GM12892 (cell line): ENCODE results near the gene TNRC18.
"Not testable (repeated sequence)": the region's sequence is repeated elsewhere in the genome, so short reads cannot be mapped to it uniquely, and the experiment has no call there.

Experiments
- DNase-seq: peaks from one replicate; pipeline ENCODE4 v3.0.0; 2011; ENCODE audit not compliant: insufficient read length
- FAIRE-seq: peaks from 2 replicates; lab custom pipeline; 2011; peaks lifted over from hg19 to GRCh38; lab: Jason Lieb, UNC
- POLR2A ChIP-seq: IDR thresholded peaks from 2 replicates; pipeline ENCODE4 v1.6.1; 2011; ENCODE audit warnings: low read depth, low read length, control low read depth
- POLR2AphosphoS5 ChIP-seq: IDR thresholded peaks from 2 replicates; pipeline ENCODE4 v1.6.1; 2011; ENCODE audit warnings: low read depth, low read length, control low read depth
- TAF1 ChIP-seq: IDR thresholded peaks from 2 replicates; pipeline ENCODE4 v1.6.1; 2011; ENCODE audit warnings: low read depth, mild to moderate bottlenecking, control low read depth, low read length, borderline replicate concordance

Gene TNRC18

GRCh38 chr7:5324961-5325360 lies 98.7 kb downstream of the TNRC18 start:
- FAIRE-seq, result no peak
- no peak for TF ChIP-seq POLR2AphosphoS5
- no peak for TF ChIP-seq POLR2A
- no peak for TF ChIP-seq TAF1

DNA sequence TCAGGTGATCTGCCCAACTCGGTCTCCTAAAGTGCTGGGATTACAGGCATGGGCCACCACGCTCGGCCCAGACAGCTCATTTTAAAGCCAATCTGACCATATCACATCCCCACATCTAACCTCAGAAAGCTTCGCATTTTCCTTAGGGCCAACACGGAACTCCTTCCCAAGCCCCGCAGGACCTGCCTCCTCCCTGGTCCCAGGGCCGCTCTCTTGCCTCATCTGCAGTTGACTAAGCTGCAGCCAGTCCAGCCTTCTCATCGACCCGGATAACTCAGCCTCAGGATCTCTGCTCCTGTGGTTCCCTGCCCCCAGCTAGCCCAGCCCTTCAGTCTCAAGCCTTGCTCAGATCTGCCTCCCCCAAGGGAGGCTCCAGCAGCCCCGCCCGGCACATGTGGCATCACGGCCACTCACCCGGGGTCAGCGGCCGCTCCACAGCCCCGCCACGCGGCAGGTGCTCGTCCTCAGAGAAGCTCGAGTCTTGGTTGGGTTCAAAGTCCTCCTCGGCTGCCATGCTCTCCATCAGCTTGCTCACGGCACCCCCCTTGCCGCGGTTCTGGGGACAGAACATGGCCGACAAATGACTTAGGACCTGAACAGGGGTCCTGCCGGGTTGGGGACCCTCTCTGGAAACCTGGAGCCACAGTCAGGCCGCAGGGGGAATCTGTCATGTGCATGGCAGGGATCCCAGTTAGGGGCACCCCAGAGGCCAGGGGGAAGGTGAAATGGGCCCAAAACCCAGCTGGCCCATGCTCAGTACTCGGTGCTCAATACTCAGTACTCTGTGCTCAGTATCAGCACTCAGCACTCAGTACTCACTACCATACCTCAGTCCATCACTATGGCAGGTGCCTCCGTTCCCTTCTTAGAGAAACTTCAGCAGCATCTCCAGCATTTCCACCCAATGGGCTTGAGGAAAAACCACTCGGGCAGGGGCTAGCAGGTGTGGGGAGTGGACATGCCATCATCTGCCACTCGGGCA lies 99.5 kb downstream of the TNRC18 start:
- FAIRE-seq, DNase-seq: not testable (repeated sequence)

More at GRCh38 chr7:5324961-5325360, 98.7 kb downstream of the TNRC18 start:
- DNase-seq, result no peak

- DNase-seq (no peak), FAIRE-seq (no peak)
Observed at GRCh38 chr7:5322621-5323410, 100.8 kb downstream of the TNRC18 start.

GRCh38 chr7:5320802-5321396 lies 102.7 kb downstream of the TNRC18 start:
- FAIRE-seq, result no peak

More at GRCh38 chr7:5322621-5323410, 100.8 kb downstream of the TNRC18 start:
- TF ChIP-seq POLR2A (no peak), TAF1 (no peak), POLR2AphosphoS5 (no peak)

DNA sequence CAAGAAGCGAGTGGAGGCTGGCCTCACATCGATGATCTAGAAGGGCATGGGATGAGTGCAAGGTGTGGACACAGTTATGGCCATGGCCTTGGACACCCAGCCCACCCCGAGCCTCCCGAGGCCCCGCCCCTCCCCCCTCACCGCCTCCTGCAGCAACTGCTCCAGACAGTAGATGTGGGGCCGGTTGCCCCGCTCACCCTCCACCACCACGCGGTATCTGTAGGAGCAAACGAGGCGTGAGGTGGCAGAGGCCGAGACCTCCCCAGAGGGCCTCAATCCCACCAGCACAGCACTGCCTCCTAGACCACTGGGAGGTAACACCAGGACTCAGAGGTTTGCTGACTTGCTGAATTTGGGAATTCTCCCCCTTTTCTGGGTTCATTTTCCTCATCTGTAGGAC lies 103.2 kb downstream of the TNRC18 start:
- no peak for FAIRE-seq
- DNase-seq, result no peak
- TF ChIP-seq POLR2A (no peak), TAF1 (no peak), POLR2AphosphoS5 (no peak)

More at GRCh38 chr7:5320802-5321396, 102.7 kb downstream of the TNRC18 start:
- TF ChIP-seq POLR2AphosphoS5 (no peak), TAF1 (no peak), POLR2A (no peak)
- no peak for DNase-seq

DNA sequence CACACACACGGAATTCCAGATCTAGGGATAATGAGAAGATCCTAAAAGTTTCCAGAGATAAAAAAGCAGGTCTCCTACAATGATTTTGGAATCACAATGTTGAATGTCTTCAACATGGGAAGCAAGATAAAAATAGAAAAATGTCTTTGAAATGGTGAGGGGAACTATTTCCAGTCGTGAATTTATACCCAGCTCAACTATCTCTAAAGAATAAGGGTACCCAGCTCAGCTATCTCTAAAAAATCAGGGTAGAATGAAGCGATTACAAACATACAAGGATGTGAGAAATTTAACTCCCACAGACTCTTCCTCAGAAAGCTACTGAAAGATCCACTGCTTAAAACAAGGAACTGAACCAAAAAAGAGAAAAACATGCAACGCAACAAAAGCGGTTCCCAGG lies 105.0 kb downstream of the TNRC18 start:
- DNase-seq, FAIRE-seq: not testable (repeated sequence)

DNA sequence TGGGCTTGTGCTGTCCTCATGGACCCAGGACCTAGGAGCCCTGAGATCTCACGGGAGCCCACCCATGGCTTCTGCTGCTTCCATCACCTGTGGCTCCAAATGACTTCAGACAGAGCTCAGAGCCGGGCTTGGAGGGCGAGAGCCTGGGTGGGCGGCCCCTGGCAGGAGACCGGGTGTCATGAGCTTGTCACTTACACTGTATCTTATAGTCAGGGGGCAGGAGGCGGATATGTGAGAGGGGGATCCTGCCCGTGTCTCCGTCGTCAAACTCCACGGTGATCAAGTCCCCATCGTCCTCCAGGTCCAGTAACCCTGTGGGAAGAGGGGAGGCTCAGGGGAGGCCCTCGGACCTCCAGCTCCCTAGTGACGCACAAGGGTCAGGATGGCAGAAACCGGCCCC lies 107.9 kb downstream of the TNRC18 start:
- FAIRE-seq (no peak), DNase-seq (no peak)
- TF ChIP-seq TAF1 (no peak), POLR2A (no peak), POLR2AphosphoS5 (no peak)

DNA sequence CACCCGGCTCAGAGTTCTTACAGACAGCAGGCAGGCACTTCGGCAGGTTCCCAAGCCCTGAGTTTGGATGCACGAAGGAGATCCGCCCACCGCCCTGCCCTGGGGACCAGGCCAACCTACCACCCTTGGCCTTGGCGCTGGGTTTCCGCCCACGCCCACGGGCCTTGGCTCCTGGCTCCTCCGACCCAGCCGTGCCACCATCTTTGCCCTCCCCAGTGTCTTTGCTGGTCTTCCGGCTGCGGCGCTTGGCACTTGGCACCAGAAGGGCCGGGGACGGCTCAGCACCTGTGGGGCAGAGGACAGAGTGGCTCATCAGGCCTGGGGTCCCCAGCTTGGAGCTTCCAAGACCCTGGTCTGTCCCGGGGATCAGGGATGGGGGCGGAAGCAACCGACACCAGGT lies 108.8 kb downstream of the TNRC18 start:
- FAIRE-seq, result no peak
- no peak for DNase-seq
- no peak for TF ChIP-seq POLR2A
- no peak for TF ChIP-seq TAF1
- TF ChIP-seq POLR2AphosphoS5, result no peak

- not testable (repeated sequence) for FAIRE-seq, DNase-seq
Observed at GRCh38 chr7:5313076-5313885, 110.4 kb downstream of the TNRC18 start.

DNA sequence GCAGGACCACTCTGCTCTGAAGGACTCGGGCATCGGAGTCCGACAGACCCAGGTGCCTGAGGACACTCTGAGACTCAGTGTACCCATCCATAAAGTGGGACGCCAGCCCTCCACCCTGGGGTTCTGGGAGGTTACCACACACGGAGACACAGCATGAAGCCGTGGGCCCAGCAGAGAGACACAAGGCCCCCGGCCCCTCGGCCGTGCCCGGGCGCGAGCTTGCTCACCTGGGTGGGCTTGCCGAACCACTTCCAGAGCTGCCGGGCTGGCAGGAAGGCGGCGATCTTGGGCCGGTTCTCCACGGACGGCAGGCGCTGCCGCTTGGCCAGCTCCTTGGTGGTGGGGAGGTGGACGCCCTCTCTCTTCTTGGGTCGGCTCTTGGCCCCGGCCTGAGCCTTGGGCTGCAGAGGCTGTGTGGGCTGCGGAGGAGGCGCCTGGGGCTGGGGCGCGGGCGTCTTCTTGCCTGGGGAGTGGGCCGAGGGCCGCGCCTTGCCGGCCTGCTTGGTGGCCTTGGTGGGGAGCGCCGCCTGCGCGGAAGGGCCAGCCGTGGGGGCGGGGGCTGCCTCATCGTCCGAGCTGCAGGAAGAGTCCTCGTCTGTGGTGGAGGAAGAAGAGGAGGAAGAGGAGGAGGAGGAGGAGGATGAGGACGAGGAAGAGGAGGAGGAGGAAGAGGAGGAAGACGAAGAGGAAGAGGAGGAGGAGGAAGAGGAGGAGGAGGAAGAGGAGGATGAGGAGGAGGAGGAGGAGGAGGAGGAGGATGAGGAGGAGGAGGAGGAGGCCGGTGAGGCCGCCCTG lies 111.2 kb downstream of the TNRC18 start:
- not testable (repeated sequence) for FAIRE-seq, DNase-seq
